Fibroblast of peridontal ligament (primary cell): ENCODE measurements around the gene IDS.
"Not testable (repeated sequence)": the region's sequence is repeated elsewhere in the genome, so short reads cannot be mapped to it uniquely, and the experiment has no call there.

Source experiments
- DNase-seq: peaks from one replicate; pipeline ENCODE4 v3.0.0-alpha.2; 2010; ENCODE audit errors: extremely low read depth

IDS gene

DNA sequence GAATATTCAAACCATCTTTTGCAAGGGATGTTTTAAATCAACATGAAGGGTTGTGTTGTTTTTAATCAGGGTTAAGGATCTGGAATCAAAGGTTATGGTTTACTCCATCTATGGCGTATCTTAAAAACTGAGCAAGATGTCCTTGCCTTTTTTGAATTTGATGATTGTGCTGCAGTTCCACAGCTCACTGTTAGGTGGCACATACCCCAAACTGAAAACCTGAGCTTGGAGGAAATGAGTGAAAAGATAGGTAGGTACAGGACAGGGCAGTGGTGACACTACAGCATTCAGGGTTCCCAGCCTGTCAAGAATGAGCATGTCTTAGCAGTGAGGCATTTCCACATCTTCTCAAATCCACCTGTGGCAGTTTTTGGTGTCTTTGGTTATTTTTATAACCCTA is 22.6 kb upstream of the IDS start:
- DNase-seq: peak; percentile 43

DNA sequence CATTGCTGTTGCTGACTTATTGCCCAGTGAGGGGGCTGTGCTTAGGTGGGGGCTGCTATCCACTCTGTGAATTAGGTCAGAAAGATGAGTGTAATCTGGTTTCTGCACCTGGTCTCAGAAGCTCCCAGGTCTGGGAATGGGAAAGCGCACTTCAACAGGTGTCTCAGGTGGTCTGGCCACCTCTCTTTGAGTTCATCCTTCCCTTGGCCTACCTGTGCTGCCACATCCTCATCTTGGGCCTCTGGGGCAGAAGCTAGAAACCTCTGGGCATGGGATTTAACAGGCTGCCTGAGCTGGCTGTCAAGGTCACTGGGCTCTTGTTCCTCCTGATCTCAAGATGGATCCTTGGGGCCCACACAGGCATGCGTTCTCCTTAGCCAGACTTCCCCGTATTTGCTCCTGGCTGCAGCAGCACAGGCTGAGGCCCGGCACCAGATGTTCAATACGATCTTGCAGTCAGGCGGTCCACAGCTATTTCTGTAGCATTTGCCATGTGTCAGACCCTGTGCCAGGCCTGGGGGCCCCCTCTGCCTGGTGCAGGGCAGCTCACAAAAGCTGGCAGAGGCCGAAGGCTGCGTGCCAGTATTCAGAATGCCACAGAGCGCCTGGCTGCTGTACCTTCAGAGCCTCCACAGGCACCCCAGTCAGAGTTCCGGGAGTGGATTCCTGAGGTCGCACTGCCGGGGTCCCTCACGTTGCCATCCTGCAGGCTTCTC is 21.4 kb upstream of the IDS start:
- not testable (repeated sequence) for DNase-seq

DNA sequence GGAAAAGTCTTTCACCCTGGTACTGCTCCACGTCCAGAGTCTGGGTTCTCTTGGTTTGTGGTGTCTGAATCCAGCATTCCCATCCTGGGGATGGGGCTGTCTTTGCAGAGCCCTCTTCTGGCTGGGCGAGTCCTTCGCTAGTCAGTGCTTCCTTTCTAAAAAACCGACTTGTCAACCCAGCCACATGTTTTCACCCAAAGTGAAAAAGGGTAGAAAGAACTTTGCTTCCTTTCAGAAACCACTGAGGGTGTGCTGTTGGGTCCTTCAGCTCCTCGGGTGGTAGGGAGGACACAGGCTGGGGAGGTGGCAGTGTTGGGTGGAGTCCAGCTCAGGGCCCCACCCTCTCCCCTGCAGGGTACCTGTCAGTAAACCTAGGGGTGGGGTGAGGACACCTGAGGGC is 20.8 kb upstream of the IDS start:
- DNase-seq: not testable (repeated sequence)

DNA sequence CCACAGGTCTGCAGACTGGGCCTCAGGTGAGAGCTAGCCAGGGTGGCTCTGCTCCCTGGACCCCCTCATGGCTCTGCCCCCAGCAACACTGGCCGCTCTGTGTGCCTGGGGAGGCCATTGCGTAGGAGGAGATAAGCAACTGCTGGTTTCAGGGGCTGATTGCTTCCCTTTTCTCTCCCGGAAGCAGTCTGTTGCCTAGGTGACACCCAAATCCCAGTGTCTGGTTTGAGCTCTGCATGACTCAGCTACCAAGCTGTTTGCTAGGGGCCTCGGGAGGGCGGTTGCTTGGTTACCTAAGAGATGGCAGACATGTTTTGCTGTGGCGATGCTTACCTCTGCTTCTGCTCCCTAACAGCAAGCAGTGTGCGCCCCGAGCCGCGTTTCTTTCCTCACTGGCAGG is 20.3 kb upstream of the IDS start:
- DNase-seq: peak; percentile 53

DNA sequence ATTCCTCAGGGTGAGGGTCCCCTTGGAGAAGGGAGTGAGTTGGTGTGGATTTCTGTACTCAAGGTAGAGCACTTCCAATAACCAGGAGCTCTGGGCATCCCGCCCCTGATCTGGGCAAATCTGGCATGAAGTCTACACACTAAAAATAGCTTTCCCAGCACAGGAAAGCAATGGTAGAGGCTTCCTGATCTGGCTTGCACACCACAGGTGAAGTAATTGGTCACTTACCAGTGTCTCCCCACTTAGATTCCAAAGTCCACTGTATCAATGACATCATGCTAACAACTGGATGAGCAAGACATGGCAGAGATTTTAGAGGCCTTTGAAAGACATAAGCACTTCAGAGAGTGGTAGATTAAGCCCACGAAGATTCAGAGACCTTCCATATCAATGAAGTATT is 17.8 kb upstream of the IDS start:
- DNase-seq: no peak

DNA sequence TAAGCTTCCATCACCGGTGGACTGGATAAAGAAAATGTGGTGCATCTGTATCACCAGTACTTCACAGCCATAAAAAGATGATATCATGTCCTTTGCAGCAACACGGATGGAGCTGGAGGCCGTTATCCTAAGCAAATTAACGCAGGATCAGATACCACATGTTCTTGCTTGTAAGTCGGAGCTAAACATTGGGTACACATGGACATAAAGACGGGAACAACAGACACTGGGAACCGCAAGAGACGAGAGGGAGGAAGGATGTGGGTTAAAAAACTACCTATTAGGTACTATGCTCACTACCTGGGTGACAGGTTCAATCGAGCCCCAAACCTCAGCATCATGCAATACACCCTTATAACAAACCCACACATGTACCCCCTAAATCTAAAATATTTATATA is 16.3 kb upstream of the IDS start:
- DNase-seq: no peak

DNA sequence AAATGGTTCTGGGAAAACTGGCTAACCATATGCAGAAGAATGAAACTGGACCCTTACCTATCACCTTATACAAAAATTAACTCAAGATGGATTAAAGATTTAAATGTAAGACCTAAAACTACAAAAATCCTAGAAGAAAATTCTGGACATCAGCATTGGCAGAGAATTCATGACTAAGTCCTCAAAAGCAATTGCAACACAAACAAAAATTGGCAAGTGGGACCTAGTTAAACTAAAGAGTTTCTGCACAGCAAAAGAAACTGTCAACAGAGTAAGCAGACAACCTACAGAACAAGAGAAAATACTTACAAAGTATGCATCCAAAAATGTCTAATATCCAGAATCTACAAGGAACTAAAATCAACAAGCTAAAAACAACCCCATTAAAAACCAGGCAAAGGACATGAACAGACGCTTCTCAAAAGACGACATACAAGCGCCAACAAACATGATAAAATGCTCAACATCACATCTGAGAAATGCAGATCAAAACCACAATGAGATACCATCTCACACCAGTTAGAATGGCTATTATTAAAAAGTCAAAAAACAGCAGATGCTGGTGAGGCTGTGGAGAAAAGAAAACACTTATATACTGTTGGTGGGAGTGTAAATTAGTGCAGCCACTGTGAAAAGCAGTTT is 15.7 kb upstream of the IDS start:
- DNase-seq: peak; percentile 29

DNA sequence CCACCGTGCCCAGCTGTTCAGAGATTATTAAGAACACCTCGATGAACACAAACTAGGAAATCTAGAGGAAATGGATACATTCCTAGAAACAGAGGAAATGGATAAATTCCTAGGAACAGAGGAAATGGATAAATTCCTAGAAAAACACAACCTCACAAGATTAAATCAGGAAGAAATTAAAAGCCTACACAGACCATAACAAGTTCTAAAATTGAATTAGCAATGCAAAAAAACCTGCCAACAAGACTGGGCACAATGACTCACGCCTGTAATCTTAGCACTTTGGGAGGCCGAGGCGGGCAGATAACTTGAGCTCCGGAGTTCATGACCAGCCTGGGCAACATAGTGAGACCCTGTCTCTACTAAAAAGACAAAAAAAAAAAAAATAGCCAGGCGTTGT is 13.1 kb upstream of the IDS start:
- no peak for DNase-seq

DNA sequence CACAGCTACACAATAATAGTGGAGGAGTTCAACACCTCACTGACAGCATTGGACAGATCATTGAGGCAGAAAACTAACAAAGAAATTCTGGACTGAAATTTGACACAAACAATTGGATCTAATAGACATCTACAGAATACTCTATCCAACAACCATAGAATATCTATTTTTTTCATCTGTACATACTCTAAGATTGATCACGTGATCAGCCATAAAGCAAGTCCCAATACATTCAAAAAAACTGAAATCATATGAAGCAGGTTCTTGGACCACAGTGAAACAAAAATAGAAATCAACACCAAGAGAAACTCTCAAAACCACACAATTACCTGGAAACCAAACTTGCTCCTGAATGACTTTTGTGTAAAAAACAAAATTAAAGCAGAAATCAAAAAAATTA is 12.2 kb upstream of the IDS start:
- DNase-seq: no peak

DNA sequence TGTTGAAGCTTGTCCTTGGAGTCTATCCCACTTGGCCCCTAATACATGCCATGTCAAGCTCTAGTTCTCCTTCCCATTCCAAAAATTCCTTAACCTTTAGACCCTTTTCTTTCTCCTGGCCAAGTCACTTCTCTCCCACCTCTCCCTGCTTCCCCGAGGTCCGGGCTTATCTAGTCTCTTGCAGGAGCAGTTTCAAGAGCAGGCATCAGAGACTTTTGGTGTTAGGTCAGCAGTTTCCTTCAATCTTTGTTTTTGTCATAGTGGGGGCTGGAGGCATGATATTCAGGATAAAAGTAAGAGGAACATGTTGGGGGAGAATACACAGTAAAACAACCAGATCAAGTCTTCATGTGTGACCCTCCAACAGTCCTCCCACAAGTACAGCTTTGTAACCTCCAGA is 11.5 kb upstream of the IDS start:
- DNase-seq: no peak

DNA sequence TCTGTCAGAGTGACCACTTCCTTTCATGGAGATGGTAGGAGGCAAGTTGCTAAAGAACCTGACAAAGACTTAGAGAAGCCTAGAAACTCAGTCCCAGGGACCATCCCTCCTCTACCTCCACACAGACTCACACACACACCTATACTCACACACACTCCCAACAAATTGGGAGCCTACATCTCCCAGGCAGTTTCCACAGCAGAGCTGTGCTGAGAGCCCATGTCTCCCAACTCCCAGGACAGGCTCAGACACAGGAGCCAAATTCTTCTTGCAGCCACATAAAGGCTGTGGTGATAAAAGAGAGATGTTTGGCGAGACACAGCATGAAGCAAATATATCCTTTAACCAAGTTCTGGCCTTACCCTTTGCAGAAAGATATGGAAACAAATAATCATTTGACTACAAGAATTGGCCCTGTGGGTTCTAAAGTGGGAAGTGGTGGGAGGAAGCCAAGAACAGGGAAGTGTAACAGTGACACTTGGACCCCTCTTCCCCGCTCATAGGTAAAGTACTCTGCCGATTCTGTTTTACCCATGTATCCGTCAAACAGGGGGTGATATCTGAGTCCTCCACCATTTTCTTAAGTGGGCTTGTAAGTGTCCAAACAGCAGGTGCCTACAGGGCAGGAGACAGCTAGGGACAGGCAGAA is 11.0 kb upstream of the IDS start:
- no peak for DNase-seq

DNA sequence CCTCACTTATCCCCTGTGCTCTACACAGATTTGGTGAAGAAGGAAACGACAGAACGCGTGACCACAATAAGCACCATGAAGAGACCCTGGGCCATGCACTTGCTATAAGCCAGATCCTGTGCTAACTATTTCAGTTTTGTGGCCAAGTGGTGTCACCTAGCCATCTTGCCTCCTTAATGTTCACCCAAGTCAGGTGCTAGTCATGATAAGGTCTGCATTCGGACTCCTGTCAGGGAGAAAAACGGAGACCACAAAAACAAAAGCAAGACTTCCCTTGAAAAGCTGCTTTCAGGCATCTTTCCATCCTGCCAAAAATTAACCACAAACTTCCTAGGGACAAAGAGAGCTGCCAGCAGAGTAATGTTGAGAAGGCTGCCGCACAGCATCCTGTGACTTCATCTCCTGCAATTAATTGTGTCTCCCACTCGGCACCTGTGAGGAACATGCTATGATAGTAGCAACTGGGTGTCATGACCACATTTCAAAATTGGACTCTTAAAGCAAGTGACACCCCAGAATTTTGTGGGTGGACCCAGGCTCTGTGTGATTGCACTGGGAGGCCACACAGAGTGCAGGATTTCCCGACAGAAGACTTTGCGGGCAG is 8.8 kb upstream of the IDS start:
- DNase-seq: peak; percentile 61

DNA sequence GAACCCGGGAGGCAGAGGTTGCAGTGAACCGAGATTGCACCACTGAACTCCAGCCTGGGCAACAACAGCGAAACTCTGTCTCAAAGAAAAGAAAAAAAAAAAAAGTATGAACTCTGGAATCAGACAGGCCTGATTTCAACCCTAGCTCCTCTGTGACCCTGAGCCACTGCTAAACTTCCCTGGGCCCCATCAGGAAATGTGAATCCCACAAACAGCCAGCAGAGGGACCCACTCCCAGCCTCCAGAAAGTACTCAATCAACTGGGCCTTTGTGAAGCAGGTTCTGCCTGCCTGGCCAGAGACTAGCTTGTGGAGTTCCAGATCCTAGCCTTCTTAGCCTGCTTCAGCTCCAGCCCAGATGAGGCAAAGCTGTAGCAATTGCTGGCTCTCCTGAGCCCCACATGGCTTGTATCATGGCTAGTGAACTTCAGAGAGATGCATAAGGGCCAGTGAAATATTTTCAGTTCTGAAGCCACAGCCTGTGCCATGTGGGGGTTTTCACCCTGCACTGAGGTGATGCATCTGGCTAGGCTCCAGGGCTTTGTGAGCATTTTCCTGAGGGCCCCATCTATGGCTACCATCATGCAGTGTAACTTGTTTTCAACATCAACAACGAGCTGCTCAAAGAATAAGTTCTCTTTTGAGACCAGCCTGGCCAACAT is 7.2 kb upstream of the IDS start:
- DNase-seq: peak; percentile 32

DNA sequence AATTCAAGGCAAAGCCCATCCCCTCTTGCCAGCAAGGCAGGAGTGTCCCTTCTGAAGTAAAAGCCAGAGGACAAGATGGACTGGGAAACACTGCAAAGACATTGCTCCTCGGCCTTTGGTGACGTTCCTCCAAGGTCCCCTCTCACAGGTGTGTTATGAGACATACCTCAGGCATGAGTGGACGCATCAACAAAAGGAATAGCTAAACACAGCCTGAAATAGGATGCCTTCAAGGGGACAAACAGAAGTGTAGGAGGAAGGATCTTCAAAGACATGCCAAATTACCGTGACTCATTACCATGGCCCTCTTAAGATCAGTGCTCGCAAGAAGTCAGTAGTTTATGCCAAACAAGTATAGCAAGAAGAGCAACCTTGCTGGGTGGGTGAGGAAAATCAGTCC is 6.0 kb upstream of the IDS start:
- no peak for DNase-seq

DNA sequence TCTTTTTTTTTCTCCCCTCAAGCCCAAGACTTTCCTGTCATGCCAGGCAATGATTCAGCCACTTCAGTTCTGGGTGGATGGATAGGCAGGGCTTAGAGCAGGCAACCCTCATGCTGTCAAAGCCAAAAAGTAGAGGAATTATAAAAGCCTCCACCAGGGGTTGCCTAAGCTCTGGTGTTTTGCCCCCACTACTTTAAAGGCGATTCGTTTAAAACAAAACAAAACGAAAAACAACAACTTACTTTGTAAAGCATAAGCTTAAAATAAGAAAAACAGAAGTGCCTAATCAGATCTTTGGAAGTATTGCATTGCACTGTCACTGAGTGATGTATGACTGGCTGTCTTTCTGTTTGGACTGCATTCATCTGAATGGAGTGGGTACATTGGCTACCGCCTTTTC is 5.3 kb upstream of the IDS start:
- DNase-seq: peak; percentile 48

DNA sequence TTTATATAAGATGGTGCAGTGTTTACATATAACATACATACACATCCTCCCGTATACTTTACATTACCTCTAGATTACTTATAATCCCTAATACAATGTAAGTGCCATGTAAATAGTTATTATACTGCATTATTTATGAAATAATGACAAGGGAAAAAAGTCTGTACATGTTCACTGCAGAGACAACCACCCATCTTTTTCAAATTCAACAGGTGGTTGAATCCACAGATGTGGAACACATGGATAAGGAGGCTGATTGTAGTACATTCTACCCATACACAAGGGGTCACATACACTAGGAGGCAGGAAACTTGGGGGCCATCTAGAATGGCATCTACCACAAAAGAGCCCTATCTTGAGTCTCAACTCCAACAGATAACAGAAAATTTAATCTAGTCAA is 3.4 kb upstream of the IDS start:
- no peak for DNase-seq

DNA sequence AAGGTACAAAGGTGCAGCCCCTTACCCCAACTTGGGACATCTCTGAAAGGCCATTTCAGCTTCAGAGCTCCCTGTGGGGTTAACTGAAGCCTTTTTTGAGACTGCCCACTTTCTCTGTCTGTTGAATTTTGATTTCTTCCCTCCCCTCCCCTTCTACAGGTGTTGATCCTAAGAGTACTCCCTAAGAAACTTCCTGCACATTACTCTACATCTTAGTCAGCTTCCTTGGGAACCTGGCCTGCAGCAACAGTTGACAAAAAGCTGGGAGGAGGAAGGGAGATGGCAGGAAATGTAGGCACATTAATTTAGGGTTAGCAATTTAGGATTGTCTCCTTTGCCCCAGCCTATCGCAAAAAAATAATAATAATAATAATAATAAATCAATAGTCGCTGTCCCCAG is 1.2 kb upstream of the IDS start:
- DNase-seq: no peak

DNA sequence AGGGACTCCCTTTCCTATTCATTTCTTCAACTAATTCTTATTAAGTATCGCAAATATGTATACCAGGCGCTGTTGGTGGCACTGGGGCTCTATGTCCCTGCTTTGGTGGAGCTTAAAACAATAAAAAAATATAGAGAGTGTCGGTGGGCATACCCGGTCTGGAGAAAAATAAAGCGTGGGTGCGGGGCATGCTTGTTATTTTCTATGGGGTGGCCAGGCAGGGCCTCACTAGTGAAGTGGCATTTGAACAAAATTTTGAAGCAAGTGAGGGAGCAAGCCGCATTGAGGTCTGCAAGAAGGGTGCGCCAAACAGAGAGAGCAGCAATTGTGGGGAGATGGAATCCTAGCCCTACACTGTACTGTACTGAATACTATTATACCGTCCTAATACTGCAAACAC is 565 bp upstream of the IDS start:
- DNase-seq: no peak

DNA sequence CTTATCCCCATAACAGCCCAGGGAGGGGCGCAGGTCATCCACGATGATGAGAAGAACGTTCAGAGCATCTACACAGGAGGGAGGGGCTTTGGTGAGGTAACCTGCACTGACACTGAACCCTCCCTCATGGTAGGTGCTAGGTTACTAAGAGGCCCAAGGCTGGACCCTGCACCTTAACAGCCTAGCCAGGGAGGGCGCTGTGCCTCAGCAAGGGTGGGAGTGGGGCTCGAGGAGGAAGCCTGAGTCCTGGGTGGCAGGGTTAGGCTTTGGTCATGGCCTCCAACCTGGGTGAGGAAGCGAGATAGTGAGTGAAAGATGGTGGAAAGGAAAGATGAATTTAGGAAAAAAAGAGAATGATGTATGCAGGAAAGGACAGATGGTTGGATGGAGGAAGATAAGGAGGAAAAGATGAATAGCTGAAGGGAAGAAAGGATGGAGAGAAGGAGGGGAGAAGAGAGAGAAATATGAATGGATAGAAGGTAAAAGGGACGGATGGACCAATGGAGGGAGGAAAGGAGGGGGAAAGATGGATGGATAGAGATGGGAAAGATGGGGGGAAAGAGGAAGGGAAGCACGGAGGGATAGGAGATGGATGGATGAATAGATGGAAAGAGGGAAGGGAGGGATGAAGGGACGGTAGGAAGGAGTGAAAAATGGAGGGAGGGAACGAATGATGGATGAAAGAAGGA is 736 bp downstream of the IDS start:
- DNase-seq: no peak

DNA sequence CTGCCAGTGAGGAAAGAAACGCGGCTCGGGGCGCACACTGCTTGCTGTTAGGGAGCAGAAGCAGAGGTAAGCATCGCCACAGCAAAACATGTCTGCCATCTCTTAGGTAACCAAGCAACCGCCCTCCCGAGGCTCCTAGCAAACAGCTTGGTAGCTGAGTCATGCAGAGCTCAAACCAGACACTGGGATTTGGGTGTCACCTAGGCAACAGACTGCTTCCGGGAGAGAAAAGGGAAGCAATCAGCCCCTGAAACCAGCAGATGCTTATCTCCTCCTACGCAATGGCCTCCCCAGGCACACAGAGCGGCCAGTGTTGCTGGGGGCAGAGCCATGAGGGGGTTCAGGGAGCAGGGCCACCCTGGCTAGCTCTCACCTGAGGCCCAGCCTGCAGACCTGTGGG is 1.7 kb downstream of the IDS start:
- peak; percentile 59 for DNase-seq

DNA sequence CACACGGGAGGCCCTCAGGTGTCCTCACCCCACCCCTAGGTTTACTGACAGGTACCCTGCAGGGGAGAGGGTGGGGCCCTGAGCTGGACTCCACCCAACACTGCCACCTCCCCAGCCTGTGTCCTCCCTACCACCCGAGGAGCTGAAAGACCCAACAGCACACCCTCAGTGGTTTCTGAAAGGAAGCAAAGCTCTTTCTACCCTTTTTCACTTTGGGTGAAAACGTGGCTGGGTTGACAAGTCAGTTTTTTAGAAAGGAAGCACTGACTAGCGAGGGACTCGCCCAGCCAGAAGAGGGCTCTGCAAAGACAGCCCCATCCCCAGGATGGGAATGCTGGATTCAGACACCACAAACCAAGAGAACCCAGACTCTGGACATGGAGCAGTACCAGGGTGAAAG is 2.2 kb downstream of the IDS start:
- not testable (repeated sequence) for DNase-seq

DNA sequence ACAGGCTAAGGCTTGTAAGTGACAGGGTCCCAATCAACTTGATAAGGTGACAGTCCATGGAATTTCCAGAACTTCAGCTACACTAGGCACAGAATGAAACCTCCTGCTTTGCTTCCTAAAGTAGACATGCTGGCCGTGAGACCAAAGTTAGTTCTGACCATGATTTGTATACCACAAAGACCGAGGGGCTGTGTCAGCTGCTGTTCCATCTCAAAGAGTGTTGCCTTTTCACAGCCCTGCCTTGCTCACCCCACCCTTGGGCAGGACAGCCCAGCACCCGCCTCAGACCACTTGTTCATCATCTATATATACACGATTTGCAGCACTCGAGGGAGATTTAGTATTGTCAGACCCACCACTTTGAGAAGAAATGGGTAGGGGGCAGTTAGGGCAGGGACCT is 5.3 kb downstream of the IDS start:
- no peak for DNase-seq
